Pons (tissue), 1 donor: Measurements from ENCODE around the gene ADAMTS6.
"Not testable (repeated sequence)": the region's sequence is repeated elsewhere in the genome, so short reads cannot be mapped to it uniquely, and the experiment has no call there.

Source experiments
- DNase-seq: peaks from one replicate; pipeline ENCODE4 v3.0.0-alpha.2; 2016; ENCODE audit warnings: low spot score

ADAMTS6 gene

DNA sequence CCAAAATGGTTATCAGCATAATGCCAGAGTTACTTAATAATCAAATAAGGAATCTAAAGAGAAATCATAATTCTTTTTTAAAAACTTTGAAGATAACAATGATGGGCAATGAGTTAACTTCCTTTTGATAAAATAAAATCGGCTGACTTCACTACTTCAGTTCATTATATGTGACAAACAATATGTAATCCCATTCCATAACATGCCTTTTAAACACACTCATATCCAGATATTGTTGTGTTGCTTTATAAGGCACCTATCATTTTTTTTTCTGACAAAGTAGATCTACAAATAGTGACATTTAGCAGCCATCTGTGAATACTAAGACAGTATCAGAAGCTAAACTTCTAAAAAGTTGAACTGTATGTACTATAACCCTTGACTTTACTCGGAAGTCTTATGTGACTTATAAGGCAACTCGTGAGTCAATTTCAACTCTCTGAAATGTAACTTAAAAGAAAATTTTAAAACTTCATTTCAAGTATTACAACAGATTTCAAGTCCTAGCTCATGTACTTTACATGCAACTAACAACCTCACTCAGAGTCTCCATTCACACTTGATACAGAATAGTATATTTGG, 7.5 kb downstream of the ADAMTS6 start:
- DNase-seq: no peak

DNA sequence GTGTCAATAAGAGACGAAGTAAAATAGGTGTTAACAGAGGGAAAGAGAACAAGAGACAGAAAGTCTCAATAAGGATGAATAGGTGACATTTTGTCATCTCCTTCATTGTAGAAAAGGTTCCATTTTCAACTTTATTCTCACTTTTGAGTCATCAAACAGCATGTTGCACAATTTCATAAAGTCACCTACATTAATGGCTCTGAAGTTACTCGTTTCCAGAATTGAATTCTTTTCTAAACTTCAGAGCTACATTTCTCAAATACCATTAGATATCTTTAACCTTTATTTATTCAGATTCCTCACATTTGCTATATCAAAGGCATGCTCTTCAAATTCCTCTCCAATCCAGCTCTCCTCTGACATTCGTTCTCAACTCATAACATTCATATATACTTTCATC, 13.1 kb downstream of the ADAMTS6 start:
- DNase-seq: no peak

DNA sequence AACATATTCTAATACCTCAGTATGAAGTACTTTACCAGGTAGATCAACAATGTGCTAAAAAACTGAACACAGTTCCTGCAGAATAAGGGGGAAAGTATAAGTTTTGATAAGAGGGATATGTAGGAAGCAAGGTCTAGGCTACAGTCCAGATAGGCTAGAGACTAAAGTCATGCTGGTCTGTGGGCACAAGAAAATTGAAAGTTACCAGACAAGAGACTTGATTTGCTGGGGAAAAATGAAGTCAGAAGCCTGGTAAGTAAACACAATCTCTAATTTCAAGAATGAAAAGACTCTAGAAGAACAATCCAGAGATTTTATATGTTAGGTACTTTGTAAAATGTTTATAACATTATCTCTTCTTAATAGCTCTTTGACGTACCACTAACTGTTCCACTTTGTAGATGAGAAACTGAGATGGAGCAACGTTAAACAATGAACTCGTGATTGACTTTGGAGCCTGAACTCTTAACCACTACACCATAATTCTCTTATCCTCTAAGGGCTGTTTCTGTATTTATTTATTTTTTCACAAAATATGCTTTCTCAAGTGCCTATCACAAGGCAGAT, 19.5 kb downstream of the ADAMTS6 start:
- no peak for DNase-seq

DNA sequence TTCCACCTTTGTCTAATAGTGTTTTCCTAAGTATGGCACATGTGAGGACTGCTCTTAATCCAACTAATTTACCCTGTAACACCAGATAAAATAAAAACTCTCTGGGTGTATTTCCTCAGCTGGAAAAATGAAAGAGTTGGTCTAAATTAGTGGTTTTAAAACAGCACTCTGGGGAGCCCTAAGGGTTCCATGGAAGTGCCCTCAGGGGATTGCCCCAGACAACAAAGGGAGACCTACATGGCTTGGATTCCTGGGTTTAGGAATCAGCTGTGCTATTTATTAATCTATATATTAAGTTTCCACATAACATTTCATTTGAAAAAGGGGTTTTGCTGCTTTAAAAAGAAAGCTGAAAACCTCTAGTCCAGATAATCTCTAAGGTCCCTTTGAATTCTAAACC, 20.2 kb downstream of the ADAMTS6 start:
- no peak for DNase-seq

DNA sequence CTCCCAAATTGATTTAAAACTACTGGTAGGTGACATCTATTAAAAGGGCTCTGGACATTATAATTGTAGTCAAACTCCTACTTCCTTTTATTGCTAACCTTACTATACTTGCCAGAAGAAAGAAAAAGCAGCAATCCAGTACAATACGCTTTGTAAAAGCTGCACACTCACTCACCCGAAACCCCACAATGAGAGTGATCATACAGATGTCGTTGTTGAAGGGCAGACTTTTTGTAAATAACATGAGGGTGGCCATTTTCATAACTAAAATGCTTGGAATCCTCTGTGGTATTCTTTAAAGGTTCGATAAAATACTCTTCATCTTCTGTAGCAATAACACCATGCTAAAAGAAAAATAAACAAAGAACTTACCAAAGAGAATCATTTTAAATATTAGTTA, 21.7 kb downstream of the ADAMTS6 start:
- DNase-seq: no peak

DNA sequence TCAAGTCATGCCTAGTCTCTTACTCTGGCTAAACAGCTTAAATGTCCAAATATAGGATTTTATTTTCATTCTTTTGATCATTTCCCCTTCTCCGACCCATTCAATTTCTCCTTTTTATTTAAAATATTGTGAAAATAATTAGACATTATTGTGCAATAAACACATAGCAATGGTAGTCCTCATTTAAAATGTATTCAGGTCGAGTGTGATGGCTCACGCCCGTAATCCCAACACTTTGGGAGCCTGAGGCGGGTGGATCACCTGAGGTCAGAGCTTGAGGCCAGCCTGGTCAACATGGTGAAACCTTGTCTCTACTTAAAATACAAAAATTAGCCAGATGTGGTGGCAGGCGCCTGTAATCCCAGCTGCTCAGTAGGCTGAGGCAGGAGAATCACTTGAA, 26.7 kb downstream of the ADAMTS6 start:
- DNase-seq: no peak

DNA sequence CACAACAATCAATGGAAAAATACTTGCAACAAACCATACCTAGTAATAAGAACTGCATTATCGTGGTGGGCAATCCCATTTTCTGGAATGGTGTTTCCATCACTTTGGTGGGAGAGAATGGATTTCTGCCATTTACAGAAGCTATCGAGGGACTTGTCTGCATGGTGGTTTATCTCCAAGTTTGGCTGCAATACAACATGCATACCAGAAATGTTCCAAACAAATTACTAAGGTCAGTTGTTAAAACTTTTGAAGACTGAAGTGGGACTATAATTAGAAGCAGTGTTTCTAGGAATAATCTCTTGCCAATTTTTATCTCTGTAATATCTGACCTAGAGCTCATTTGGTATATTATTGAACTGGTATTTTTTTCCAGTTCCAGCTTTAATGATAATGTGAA, 30.3 kb downstream of the ADAMTS6 start:
- no peak for DNase-seq

DNA sequence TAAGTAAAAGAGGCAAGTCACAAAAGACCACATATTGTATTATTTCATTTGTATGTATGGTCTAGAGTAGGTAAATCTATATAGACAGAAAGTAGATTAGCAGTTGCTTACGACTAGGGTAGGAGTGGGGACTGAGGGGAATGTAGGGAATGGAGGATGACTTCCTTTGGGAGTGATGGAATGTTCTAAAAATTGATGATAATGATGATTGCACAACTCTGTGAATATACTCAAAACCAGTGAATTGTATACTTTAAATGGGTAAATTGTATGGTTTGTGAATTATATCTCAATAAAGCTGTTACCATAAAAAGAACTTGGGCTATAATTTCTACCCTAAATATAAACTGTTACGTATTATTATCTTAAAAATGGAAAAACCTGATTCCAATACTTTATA, 35.0 kb downstream of the ADAMTS6 start:
- DNase-seq: no peak

DNA sequence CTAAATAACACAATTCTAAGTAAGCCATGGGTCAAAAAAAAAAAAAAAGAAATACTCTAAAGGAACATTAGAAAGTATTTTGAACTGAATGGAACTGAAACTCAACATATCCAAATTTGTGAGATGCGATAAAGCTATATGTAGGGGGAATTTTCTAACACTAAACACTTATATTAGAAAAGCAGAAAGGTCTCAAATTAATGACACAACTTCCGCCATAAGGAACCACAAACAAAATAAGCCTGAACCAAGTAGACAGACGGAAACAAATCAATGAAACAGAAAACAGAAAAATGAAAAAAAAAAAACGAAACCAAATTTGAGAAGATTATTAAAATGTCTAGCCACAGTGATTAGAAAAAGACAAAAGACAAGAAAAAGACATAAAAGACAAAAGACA, 39.9 kb downstream of the ADAMTS6 start:
- DNase-seq: no peak

DNA sequence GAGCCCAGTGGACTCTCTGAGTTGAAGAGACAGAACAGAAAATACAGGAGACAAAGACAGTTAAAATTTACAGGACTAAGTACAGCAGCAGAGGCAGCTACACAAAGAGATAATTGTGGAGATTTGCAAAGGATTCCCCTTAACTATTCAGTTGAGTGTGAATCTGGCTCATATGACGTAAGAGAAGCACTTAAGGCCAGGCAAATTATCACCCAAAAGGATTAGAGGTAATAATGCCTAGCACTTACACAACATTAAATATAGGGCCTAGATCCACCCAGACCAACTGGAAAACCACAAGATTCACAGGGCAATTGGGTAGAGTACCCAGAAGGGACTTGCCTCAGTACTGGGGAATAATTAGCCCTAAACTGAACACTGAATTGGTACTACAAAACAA, 41.3 kb downstream of the ADAMTS6 start:
- no peak for DNase-seq

DNA sequence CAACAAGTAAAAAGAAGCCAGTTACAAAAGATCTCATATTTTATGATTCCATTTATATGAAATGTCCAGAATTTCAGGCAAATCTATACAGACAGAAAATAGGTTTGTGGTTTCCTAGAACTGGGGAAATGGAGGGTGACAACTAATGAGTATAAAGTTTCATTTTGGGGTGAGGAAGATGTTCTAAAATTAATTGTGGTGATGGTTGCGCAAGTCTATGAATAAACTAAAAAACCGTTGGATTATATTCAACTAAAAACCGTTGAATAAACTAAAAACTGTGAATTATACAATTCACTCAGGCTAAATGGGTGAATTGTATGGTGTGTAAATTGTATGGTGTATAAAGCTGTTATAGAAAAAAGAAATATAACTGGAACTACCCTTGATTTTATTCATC, 47.6 kb downstream of the ADAMTS6 start:
- no peak for DNase-seq

DNA sequence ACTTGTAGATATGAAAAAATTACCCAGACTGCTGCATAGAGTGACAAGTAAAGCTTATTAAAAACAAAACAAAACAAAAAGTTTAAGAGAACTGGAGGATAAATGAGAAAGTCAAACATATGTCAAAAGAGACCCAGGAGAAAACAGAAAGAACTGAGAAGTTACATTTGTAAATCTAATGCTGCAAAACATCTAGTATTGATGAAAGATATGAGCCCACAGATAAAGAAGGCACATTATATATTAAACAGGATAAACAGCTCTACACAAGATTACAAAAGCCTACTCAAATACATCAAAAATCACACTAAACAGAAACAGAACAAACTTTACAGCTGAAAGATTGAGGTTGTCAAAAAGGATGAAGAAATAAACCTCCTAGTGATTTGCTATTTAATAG, 55.1 kb downstream of the ADAMTS6 start:
- no peak for DNase-seq

DNA sequence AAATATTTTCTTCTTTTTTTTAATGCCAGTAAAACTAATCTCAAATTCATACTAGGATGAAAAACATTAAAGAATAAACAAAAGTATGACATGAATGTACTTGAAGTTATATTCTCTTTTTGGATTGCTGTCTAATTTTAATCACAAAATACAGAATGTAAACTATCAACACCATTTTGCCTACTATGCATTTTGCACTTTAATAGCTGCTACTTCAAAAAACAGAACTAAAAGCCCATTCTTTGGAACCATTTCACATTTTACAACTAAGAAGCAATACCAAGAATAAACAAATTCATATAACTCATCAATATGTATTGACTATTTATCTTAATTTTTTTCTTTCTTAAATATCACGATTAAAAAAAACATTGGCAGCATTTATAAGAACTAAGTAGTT, 58.1 kb downstream of the ADAMTS6 start:
- no peak for DNase-seq

DNA sequence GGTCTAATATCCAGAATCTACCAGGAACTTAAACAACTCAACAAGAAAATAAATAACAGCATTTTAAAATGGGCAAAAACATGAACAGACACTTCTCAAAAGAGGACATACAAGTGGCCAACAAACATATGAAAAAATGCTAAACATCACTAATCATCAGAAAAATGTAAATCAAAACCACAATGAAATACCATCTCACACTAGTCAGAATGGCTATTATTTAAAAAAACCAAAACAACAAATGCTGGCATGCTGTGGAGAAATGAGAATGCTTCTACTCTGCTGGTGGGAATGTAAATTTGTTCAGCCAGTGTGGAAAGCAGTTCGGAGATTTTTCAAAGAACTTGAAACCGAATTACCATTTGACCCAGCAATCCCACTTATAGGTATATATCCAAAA, 63.1 kb downstream of the ADAMTS6 start:
- no peak for DNase-seq

DNA sequence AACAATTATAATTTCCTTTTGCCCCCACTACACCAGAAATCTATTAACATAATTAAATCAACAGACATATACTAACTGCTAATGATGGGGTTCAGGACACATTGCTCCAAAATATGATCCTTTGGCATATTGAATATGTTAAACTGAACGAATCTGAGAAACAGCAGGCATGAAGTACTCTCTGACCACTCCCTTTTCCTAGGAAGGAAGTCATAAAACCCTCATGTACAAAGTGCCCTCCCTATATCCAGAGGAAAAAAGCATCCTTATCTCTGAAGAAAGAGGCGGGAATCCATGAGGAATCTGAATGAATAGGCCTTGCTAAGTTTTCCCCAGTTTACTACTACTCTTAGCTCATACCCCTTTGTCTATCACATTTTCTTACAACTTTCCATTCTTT, 67.9 kb downstream of the ADAMTS6 start:
- no peak for DNase-seq

DNA sequence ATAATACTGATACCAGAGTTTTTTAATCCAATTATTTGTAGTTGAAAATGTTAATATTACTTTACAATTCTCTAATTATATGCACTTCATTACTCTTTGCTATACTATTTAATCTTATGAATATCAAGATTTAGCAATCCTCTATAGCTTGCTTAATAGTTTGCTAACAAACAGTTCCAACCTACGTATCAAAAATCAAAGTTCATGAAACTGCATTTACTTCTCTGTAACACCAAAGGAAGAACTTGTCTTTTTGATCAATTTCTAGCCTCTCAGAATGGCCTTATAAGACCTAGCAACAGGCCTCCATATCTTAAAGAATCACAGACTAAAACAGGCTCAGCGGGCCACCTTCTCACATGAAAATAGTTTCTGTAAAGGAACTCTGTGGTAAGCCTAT, 68.9 kb downstream of the ADAMTS6 start:
- no peak for DNase-seq

DNA sequence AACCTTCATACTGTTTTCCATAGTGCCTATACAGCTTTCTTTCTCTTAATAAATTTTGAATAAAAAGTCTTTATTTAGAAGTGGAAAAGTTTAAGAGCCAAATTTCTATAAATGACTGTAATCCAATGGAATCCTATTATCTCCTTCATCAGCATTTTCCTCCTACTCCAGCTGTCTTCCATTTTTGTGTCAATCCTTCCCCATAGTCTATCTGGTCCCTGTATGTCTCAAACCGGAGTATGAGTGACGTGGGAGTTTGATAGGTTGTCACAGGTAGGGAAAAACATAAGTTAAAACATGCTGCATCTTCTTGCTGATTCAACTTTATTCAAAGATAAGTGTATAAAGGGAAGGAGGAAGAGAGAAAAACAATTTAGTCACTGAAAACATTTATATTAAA, 70.4 kb downstream of the ADAMTS6 start:
- no peak for DNase-seq

DNA sequence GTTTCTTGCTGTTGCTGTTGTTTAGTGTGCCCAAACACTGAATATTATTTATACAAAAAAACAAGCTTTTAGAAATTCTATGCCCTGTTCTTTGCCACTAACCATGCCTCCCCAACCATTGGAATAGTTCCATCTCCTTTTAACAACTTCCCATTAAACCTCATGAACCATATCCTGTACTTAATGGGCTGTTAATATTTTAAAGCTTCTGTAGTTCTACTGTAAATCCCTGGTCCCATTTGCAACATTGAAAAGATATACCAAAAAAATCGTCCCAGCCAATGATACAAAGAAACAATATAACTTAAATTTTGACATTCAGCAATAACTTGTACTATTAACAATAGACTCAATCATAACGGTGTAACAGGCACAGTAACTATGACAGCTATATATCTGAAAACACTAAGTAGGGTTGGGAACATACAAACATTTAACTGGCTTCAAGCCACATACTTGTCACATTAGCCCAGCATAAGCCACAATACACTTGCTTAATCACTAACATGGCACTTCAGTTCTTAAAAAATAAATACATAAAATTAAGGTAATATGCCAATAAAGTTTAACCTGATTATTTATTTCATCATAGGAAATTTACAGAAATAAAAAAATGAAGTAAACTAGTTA, 86.1 kb downstream of the ADAMTS6 start:
- no peak for DNase-seq

DNA sequence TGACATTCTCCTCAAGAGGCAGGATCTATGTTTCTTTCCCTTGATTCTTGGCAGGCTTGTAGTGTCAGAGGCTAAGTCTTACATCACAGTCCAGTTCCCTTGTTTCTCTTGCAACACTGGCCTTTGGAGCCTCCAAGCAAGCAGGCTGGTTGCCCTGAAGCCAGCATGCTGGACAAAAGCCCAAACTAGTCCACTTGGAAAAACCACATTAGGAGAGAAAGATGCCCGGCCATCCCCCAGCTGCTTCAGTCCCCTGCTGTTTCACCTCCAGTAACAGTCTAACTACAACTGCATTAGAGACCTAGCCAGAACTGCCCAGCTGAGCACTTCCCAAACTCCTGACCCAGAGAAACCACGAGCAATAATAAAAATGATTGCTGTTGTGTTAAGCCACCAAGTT, 87.6 kb downstream of the ADAMTS6 start:
- DNase-seq: peak; percentile 29

DNA sequence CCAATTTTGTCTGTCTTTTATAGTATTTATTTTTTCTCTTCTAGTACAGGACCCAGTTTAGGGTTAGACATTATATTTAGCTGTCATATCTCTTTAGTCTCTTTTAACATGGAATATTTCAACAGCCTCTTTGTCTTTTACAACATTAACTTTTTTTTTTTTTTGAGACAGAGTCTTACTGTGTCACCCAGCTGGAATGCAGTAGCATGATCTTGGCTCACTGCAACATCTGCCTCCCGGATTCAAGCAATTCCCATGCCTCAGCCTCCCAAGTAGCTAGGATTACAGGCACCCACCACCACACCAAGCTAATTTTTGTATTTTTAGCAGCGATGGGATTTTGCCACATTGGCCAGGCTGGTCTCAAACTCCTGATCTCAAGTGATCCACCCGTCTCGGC, 90.1 kb downstream of the ADAMTS6 start:
- DNase-seq: no peak

DNA sequence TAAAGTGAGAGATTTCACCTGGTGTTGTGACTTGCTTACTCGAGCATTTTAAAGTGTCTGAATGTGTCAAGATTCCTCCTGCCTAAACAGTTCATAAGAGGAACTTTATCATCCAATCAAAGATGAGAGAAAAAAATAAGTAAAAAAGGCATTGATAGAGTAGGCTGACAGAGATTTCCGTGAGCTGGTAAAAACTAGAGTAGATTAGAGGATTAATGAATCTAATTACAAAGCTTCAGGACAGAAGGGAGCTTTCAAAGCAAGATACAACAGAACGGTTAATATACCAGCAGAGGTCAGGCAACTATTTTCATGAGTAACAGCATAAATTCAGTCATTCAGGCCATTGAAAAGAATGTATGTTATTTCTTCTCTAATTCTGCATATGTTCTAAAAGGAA, 91.5 kb downstream of the ADAMTS6 start:
- no peak for DNase-seq

DNA sequence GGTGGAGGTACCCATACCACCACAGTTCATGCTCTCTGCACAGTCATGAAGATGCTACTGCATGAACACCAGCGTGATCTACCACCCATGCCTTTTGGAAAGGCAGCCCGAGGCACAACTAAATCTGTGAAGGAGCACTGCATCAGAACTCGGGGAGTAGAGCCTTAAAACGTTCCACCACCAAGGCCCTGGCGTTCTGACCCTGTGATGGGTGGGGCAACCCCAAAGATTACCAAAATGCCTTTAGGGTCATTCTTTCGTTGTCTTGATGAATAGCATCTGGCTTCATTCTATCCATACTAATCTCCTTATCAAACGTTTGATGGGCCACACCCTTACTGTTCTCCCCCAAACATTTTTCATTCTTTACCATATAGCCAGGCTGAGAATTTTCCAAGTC, 97.9 kb downstream of the ADAMTS6 start:
- DNase-seq: no peak

DNA sequence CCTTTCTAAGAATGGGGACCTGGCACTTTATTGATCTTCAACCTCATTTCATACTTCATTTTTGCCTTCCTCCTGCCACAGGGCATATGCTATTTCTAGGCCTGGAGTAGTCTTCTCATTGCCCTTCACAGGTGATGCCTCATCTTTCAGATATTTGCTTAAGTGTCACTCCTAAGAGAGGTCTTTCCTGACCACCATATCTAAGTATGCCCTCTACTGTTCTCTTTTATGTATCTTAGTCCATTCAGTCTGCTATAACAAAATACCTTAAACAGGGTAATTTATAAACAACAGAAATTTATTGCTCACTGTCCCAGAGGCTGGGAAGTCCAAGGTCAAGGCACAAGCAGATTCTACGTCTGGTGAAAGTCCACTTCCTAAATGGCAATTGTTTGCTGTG, 99.1 kb downstream of the ADAMTS6 start:
- no peak for DNase-seq

DNA sequence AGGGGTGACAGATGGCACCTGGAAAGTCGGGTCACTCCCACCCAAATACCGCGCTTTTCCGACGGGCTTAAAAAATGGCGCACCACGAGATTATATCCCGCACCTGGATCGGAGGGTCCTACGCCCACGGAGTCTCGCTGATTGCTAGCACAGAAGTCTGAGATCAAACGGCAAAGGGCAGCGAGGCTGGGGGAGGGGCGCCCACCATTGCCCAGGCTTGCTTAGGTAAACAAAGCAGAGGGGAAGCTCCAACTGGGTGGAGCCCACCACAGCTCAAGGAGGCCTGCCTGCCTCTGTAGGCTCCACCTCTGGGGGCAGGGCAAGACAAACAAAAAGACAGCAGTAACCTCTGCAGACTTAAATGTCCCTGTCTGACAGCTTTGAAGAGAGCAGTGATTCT, 111.2 kb downstream of the ADAMTS6 start:
- DNase-seq: not testable (repeated sequence)
